Left ventricle myocardium superior (tissue), 1 donor: ENCODE measurements around the gene C4orf50. TPM values are rescaled to one million over a fixed set of nuclear protein-coding genes. Genes with fewer than 3 reads are reported as not detected.
"Not testable (repeated sequence)": the region's sequence is repeated elsewhere in the genome, so short reads cannot be mapped to it uniquely, and the experiment has no call there.

Experiments
- ATAC-seq: fragments of 200-7000 bp; cut with Tn5 transposase; one replicate; pipeline ENCODE4 v1.9.1; 2020; ENCODE audit warnings: mild to moderate bottlenecking, moderate library complexity
- DNase-seq: peaks from one replicate; pipeline ENCODE4 v3.0.0-alpha.2; 2020
- intact Hi-C: fragments of 100-400 bp; cut with micrococcal nuclease; formaldehyde crosslinking; loops from one replicate; pipeline ENCODE4 v1.11.0; 2022
- total RNA-seq: library from RNA; stranded (reverse); fragmentation: NEBNext Ultra II Directional; extraction: Animal tissue kit (Norgen Biotek cat#: 25700); gene quantifications from one replicate; pipeline ENCODE4 v1.2.1, GENCODE V29; 2021
- donor health status: DM: no; HTN: yes; CAD: no; lungs with severe emphysema.

The C4orf50 gene
- total RNA-seq, 1 donor from 2014 or later, result 0.02 TPM

GRCh38 chr4:5999356-5999755 is 18.9 kb downstream of the C4orf50 start:
- no peak for DNase-seq
- intact Hi-C loops, result no loop called here
- ATAC-seq, result no peak

- DNase-seq (peak; percentile 59), ATAC-seq (peak; percentile 83)
- intact Hi-C loops, result no loop called here
Observed at GRCh38 chr4:5998333-5998936, 19.8 kb downstream of the C4orf50 start.

DNA sequence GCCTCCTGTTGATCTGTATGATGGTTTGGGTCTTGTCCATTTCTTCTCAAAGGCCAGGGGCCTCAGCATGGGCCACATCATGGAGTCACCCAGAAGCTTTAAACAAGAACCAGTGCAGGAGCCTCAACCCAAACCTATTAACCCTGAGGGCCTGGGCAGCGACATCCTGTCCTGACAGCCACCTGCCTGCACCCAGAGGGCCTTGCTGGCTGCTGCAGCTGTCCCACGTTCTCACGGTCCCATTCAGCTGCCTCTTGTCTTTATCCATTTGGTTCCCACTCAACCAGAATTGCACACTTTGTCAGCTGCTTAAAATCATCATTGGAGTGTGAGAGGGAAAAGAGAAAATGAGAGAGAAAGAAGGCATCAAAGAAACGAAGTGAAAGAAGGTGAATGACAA is 21.6 kb downstream of the C4orf50 start:
- DNase-seq (no peak), ATAC-seq (no peak)
- intact Hi-C loops, result no loop called here

GRCh38 chr4:5995901-5996623 is 22.2 kb downstream of the C4orf50 start:
- intact Hi-C loops, result no loop called here
- DNase-seq, result no peak
- ATAC-seq, result no peak

DNA sequence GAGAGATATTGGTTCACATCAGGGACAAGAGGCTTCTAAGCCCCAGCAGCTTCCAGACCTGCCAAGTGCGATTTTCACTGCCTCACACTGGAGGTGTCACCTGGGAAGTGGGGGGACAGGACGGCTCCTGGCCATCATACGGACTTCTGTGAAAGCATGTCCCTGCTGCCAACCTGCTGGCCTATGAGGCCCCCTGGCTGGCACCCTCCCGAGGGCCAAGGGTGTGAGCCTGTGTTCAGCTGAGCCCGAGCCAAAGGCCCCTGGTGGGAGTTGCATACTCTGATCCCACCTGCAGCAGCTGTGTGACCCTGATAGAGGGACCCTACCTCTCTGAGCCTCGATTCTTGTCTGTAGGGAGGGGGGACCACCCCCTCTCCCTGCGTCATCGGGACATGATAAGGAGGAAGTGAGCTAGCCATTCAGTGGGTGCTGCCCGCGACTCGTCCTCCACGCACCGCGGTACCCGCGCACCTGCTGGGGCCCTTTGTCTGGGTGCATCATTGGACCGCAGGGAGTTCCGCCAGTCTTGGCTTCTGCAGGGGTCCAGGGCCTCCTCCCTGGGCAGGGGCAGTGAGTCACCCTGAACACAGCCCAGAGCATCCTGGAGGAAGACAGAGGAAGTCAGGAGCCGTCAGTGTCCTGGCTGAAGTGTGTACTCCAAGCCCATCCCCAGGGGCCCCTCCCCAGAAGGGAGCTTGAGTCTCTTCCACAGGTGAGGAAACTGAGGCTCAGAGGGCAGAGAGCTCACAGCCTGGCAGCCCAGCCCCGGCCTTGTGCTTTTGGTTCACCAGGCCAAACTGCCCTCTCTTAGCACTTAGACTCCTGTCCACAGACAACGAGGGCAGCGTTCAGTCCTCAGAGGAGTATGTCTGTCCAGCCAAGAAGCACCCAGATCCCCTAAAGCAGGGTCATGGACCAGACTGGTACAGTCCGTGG is 24.1 kb downstream of the C4orf50 start:
- intact Hi-C loops, result no loop called here
- no peak for ATAC-seq
- no peak for DNase-seq

DNA sequence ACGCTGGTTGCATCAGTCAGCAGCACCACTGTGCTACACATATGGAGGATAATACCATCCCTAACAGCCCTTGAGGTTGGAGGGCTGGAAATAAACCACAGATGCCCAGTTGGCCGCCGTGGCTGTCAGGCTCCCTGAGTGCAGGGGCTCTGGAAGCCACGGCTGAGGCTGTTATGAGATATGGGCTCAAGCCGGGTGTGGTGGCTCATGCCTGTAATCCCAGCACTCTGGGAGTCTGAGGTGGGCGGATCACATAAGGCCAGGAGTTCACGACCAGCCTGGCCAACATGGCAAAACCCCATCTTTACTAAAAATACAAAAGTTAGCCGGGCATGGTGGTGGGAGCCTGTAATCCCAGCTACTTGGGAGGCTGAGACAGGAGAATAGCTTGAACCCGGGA is 24.9 kb downstream of the C4orf50 start:
- ATAC-seq, intact Hi-C loops, DNase-seq: not testable (repeated sequence)

DNA sequence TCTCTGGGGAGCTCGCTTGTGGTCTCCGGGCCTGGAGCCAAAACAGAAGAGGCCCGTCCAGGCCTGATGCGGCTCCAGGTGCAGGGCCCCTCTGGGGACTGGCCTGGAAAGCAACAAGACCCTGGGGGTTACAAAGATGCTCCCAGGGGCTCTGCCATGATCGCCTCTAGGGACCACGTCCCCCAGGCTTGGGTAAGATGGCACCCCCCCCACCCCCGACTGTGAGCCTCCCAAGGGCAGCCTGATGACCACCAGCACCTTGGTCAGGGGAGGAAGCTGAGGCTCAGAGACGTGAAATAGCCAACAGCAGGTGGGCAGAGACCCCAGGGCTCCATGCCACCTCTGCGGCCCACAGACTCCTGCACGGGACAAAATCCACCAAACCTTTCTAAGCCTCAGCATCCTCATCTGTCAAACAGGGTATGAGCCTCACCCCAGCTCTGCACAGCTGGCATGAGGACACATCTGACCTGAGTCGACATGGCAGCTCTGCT is 25.4 kb downstream of the C4orf50 start:
- ATAC-seq (no peak), DNase-seq (no peak)
- intact Hi-C loops, result no loop called here

- ATAC-seq, result no peak
- intact Hi-C loops, result no loop called here
- DNase-seq, result no peak
Observed at GRCh38 chr4:5992171-5992827, 25.9 kb downstream of the C4orf50 start.

- DNase-seq, result no peak
- no peak for ATAC-seq
- intact Hi-C loops, result no loop called here
Observed at GRCh38 chr4:5991405-5991804, 26.8 kb downstream of the C4orf50 start.

- no peak for DNase-seq
- intact Hi-C loops, result no loop called here
- ATAC-seq, result no peak
Observed at GRCh38 chr4:5990446-5991160, 27.6 kb downstream of the C4orf50 start.

DNA sequence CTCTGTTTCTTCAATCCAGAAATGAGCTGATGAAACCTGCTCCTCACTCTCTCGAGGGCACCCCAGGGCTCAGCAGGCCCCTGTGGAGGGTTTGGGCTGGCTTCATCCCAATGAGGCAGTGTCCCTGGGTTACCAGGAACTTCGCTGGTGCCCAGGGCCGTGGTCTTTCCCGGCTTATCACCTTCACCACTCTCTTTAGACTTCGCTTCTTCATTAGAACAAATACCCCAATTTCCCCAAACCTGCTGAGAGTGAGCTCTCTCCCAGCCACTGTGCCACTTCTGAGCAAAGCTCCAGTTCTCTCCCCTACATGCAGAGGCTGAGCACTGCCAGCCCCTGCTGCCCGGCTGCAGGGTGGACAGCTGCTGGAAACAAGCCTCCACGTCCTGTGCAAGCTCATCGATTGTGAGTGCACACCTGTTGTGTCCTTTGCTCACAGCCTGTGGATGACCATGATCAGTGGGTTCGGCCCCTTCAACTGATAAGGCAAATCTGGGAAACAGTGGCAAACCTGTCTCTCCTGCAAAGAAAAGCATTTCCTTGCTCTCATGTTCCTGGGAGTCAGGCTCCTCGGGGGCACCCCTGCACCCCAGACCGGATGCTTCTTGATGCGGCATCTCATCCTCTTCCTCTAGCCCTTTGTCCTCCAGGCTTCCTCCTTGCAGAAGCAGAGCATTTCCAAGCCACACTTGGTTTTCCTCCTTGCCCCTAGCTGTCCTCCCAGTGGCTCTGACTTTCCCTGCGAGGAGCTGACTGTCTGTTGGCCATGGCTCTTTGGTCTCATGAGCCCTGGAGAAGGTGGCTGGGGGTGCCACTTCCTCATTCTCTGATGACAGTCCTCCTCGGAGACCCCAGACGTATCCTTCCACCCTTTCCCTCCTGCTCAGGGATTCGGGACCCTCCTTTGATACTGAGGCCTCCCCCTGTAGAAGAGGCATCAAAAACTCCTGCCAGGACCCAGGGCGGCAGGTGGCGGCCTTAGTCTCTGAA is 28.7 kb downstream of the C4orf50 start:
- no peak for ATAC-seq
- intact Hi-C loops, result no loop called here
- DNase-seq, result no peak

- intact Hi-C loops, result no loop called here
- ATAC-seq (no peak), DNase-seq (no peak)
Observed at GRCh38 chr4:5988086-5988845, 30.0 kb downstream of the C4orf50 start.

DNA sequence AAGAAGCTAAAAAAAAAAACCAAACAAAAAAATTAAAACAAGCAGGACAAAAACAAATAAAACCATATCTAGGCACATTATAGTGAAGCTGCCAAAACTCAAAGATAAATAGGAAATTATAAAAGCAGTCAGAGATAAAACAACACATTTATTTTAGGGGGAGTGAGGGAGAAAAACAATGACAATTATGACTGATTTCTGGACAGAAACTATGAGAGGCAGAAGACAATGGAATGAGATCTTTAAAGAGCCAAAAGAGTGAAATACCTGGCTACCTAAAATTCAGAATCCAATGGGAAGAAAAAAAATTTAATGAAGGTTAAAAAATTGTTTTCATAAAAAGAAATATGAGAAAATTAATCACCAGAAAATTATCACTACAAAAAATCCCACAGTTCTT is 33.4 kb downstream of the C4orf50 start:
- ATAC-seq (no peak), DNase-seq (no peak)
- intact Hi-C loops, result no loop called here

GRCh38 chr4:5982156-5982973 is 35.9 kb downstream of the C4orf50 start:
- intact Hi-C loops, result no loop called here
- DNase-seq, result no peak
- no peak for ATAC-seq

DNA sequence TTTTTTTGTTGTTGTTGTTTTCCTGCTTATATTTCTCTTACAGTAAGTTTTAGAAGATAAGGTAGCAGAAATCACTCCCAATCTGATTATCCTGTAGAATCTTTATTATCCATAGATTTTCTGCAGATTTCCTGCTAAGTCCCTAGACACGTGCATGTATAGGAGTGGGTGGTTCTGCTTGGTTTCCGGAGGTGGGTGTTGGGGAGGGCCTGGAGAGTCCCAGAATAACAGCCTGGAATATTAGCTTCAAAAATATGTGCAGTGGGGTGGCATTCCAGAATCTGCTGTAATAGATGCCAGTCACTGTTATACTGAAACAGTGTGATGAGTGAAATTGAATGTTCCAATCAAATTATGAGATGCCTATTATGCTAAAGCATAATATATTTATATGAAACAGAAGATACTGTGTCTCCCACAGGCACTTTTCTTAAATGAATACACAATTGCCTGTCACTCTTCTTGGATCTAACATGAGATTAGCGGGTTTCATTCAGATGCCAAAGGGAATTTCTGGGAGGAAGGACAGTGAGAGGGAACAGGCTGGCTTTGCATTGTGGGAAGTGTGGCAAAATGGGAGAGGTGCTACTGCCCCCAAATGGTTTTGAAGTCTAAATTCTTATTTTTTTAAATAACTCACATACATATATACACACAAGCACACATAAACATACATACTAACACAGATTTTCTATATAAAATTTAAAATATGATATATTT is 37.6 kb downstream of the C4orf50 start:
- no peak for ATAC-seq
- intact Hi-C loops, result no loop called here
- DNase-seq, result no peak
